Glutamatergic neuron (in vitro differentiated cells): ENCODE measurements around the gene POLD3. TPM values are rescaled to one million over a fixed set of nuclear protein-coding genes. Genes with fewer than 3 reads are reported as not detected.

ENCODE experiments used
- DNase-seq: peaks from one replicate; pipeline ENCODE4 v3.0.0; 2022
- H3K27ac Mint-ChIP-seq: one replicate; pipeline ENCODE4 v1.8.0; 2020; ENCODE audit warnings: mild to moderate bottlenecking, mixed read lengths, inconsistent platforms; ENCODE audit not compliant: unreplicated experiment
- H3K27me3 Mint-ChIP-seq: one replicate; pipeline ENCODE4 v1.8.0; 2020; ENCODE audit warnings: mild to moderate bottlenecking, moderate library complexity, mixed read lengths, inconsistent platforms; ENCODE audit not compliant: unreplicated experiment
- H3K36me3 Mint-ChIP-seq: one replicate; pipeline ENCODE4 v1.8.0; 2020; ENCODE audit warnings: mild to moderate bottlenecking, mixed read lengths, inconsistent platforms; ENCODE audit not compliant: unreplicated experiment
- H3K4me1 Mint-ChIP-seq: one replicate; pipeline ENCODE4 v1.8.0; 2020; ENCODE audit warnings: mild to moderate bottlenecking, low read depth, mixed read lengths, inconsistent platforms; ENCODE audit not compliant: unreplicated experiment
- H3K4me3 Mint-ChIP-seq: one replicate; pipeline ENCODE4 v1.8.0; 2020; ENCODE audit warnings: mild to moderate bottlenecking, mixed read lengths, inconsistent platforms; ENCODE audit not compliant: unreplicated experiment
- H3K9me3 Mint-ChIP-seq: one replicate; pipeline ENCODE4 v1.8.0; 2020; ENCODE audit warnings: mild to moderate bottlenecking, moderate library complexity, mixed read lengths, inconsistent platforms; ENCODE audit not compliant: unreplicated experiment
- CTCF ChIP-seq: fragments of 200-600 bp; sonication (generic); IDR thresholded peaks from one replicate; pipeline ENCODE4 v1.5.0; 2021; ENCODE audit not compliant: partially characterized antibody, unreplicated experiment
- total RNA-seq: library from RNA; stranded (reverse); fragmentation: NEBNext Ultra II Directional; extraction: Animal tissue kit (Norgen Biotek cat#: 25700); gene quantifications from one replicate; pipeline ENCODE4 v1.2.1, GENCODE V29; 2021; ENCODE audit not compliant: unreplicated experiment

The POLD3 gene
- total RNA-seq, 1 donor from 2014 or later: 9.0 TPM

DNA sequence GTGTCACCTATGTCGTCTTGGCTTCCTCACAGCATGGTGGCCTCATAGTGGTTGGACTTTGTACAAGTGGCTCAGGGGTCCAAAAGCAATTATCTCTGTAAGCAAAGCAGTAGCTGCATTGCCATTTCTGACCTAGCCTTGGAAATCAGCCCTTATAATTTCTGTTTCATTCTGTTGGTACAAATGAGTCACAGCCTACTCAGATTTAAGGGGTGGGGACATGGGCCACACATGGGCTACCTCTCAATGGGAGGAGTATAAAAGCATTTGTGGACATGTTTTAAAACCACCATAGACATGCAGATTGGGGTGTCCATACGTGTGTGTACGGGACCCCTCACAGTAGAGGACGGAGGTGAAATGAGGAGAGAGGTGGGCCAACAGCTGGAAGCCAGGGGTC lies 97.3 kb downstream of the POLD3 start:
- DNase-seq: no peak

DNA sequence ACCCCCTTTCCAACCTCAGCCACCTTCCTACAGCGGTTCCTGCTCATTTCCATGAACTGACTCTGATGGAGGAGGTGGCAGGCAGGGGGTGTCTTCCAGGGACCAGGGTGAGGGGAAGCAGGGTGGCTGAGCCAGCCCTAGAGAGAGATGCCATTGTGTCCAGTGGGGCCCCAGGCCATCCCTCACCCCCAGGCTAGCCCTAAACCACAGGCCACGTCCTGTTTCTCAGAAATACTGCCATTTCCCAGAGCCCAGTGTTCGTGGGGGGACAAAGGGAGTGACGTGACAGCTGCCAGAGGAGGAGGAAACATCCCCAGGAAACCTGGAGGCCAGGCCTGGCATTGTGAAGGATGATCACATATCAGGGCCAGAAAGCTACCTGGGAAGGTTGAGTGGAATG lies 99.4 kb downstream of the POLD3 start:
- Mint-ChIP-seq H3K27ac (no peak overlapping the region), H3K9me3 (no peaks in the 10 kb centered on the region), H3K4me1 (no peaks in the 10 kb centered on the region), H3K36me3 (no peaks in the 10 kb centered on the region), H3K27me3 (no peaks in the 10 kb centered on the region), H3K4me3 (no peak overlapping the region)
- no peak for TF ChIP-seq CTCF
- DNase-seq: no peak

More for the DNA sequence above, 97.3 kb downstream of the POLD3 start:
- H3K9me3 Mint-ChIP-seq: peaks cover 2% of the 10 kb centered on the region
- no peaks in the 10 kb centered on the region for H3K27me3 Mint-ChIP-seq
- no peak overlapping the region for H3K4me3 Mint-ChIP-seq
- no peaks in the 10 kb centered on the region for H3K36me3 Mint-ChIP-seq
- no peak for TF ChIP-seq CTCF
- H3K4me1 Mint-ChIP-seq: no peaks in the 10 kb centered on the region
- H3K27ac Mint-ChIP-seq: no peak overlapping the region

Other genes with a start within 250 kb of the POLD3 start
- 97.2 TPM for gene PGM2L1, start 194.1 kb upstream of the POLD3 start, total RNA-seq
- gene KCNE3, start 125.0 kb upstream of the POLD3 start, total RNA-seq: not detected
- 2.5 TPM for gene LIPT2, start 98.9 kb upstream of the POLD3 start, total RNA-seq
- not detected for gene CHRDL2, start 138.8 kb downstream of the POLD3 start, total RNA-seq
- gene RNF169, start 156.3 kb downstream of the POLD3 start, total RNA-seq: 7.1 TPM